Lower leg skin (tissue), 4 donors: ENCODE data around the gene TC2N. TPM values are rescaled to one million over a fixed set of nuclear protein-coding genes. Genes with fewer than 3 reads are reported as not detected.

ENCODE experiments used
- DNase-seq, 2 donors: peaks; one replicate each; pipeline ENCODE4 v3.0.0-alpha.2; 2019; ENCODE audit warnings: low spot score in 2 of 2
- H3K4me3 ChIP-seq: fragments of 200-600 bp; sonication (generic); 2 replicates; pipeline ENCODE4 v1.5.1; 2017; ENCODE audit warnings: mild to moderate bottlenecking, low read depth; ENCODE audit not compliant: poor library complexity, severe bottlenecking
- POLR2A ChIP-seq, 2 donors: fragments of 450-650 bp; IDR thresholded peaks; one replicate each; pipeline ENCODE4 v1.6.1; 2016 to 2017; ENCODE audit warnings: antibody characterized with exemption in 2 of 2, mild to moderate bottlenecking in 1 of 2, moderate library complexity in 1 of 2
- WGBS, 2 donors: methylation state at CpG; one replicate each; pipeline ENCODE4 v1.1.5; 2018; 5-methylcytosine and 5-hydroxymethylcytosine counted together
- intact Hi-C: fragments of 100-400 bp; cut with DNase I; formaldehyde crosslinking; loops from one replicate; pipeline ENCODE4 v1.15.0; 2023; ENCODE audit warnings: low total_unique reads
- total RNA-seq, 4 donors: library from RNA; depleted of rRNA; stranded (reverse); fragments of >200 nt; gene quantifications; one replicate each; pipeline ENCODE4 v1.1.0, GENCODE V29; 2016
- TF ChIP-seq, protein P1 (sequence below), 3 donors: fragments of 450-650 bp; IDR thresholded peaks; one replicate each; pipeline ENCODE4 v1.5.1; 2016; ENCODE audit warnings: antibody characterized with exemption in 3 of 3, mild to moderate bottlenecking in 3 of 3, moderate library complexity in 2 of 3

TC2N gene
- total RNA-seq, 4 donors from 2014 or later = 31.6 to 40.9 (median 35.9) TPM

DNA sequence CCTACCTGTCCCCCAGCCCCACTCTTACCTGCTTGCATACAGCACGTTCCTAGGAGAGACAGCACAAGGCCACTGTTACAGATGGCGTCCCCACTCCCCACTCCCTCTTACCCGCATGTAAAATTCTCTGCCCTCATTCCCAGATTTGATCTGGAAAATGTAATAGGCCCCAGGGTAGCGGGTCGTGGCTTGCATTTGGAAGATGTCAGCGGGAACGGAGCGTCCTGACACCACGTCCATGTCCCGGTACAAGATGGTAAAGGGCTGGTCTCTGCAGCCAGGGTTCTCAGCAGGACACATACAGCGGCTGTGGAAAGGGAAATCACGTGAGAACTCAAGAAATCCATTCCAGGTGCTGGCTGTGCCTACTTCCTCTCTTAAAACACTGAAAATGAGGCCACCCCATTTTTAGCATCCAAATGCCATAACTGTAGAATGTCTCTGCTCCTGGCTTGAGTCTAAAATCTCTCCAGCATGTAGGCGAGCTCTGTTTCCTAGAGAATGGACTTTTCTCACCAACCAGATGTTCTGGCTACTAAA lies 10.1 kb upstream of the TC2N start:
- H3K4me3 ChIP-seq = no peak overlapping the region
- WGBS, 2 donors = 70 to 75% methylated on average over 13 of the region's 13 CpGs
- intact Hi-C loops = no loop called here
- no peak for DNase-seq
- TF ChIP-seq POLR2A (IDR thresholded peaks at IDR 0.05) = no peak

DNA sequence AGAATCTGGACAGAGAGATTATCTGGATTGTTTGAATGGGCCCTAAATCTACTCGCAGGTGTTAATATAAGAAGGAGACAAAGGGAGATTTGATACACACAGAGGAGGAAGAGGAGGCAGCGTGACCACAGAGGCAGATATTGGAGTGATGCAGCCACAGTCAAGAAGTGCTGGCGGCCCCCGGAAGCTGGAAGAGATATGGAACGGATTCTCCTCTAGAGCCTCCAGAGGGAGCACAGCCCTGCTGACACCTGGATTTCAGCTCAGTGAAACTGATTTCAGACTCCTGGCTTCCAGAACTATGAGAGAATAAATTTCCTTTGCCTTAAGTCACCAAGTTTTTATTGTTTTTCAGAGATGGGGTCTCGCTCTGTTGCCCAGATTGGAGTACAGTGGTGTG lies 9.2 kb upstream of the TC2N start:
- intact Hi-C loops = no loop called here
- WGBS, 2 donors = 89 to 95% methylated on average over 6 of the region's 6 CpGs
- TF ChIP-seq POLR2A (IDR thresholded peaks at IDR 0.05) = no peak
- TF ChIP-seq, protein P1, sequence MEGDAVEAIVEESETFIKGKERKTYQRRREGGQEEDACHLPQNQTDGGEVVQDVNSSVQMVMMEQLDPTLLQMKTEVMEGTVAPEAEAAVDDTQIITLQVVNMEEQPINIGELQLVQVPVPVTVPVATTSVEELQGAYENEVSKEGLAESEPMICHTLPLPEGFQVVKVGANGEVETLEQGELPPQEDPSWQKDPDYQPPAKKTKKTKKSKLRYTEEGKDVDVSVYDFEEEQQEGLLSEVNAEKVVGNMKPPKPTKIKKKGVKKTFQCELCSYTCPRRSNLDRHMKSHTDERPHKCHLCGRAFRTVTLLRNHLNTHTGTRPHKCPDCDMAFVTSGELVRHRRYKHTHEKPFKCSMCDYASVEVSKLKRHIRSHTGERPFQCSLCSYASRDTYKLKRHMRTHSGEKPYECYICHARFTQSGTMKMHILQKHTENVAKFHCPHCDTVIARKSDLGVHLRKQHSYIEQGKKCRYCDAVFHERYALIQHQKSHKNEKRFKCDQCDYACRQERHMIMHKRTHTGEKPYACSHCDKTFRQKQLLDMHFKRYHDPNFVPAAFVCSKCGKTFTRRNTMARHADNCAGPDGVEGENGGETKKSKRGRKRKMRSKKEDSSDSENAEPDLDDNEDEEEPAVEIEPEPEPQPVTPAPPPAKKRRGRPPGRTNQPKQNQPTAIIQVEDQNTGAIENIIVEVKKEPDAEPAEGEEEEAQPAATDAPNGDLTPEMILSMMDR (IDR thresholded peaks at IDR 0.05) = no peak
- no peak overlapping the region for H3K4me3 ChIP-seq
- no peak for DNase-seq

DNA sequence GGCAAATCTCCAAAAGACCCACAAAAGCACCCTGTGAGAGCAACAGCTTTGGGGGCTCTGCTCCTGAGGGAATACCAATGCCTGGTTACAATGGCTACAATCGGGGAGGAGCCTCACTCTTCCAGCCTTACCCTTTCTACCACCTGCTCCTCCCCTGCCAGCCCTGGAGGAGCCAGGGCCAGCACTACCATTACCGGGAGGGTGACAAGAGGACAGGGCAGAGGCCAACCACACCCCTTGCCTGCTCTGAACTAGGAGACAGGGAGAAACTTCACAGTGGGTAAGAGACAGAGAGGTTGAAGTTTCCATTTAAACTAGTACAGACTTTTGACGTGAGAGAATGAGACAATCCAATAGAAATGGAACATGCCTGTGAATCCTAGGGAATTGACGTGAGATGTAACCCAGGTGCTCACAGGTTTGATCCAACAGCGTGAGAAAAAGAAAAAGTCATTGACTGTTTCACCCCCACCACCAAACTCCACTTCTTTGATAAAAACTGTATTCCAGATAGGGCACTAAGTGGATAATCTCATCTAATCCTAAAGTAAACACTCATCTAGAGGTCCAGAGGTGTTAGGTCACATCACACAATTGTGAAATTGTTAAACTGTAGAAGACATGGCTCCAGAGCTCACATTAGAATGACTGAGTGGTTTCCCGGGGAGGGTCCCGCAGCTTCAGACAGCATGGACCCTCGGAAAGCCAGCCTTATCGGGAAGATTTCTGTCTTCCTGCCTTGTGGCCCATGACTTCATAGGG lies 8.4 kb upstream of the TC2N start:
- 87 to 92% methylated on average over 9 of the region's 9 CpGs for WGBS, 2 donors
- TF ChIP-seq POLR2A (IDR thresholded peaks at IDR 0.05) = no peak
- TF ChIP-seq, protein P1 (IDR thresholded peaks at IDR 0.05) = no peak
- H3K4me3 ChIP-seq = no peak overlapping the region
- no peak for DNase-seq
- intact Hi-C loops = no loop called here

DNA sequence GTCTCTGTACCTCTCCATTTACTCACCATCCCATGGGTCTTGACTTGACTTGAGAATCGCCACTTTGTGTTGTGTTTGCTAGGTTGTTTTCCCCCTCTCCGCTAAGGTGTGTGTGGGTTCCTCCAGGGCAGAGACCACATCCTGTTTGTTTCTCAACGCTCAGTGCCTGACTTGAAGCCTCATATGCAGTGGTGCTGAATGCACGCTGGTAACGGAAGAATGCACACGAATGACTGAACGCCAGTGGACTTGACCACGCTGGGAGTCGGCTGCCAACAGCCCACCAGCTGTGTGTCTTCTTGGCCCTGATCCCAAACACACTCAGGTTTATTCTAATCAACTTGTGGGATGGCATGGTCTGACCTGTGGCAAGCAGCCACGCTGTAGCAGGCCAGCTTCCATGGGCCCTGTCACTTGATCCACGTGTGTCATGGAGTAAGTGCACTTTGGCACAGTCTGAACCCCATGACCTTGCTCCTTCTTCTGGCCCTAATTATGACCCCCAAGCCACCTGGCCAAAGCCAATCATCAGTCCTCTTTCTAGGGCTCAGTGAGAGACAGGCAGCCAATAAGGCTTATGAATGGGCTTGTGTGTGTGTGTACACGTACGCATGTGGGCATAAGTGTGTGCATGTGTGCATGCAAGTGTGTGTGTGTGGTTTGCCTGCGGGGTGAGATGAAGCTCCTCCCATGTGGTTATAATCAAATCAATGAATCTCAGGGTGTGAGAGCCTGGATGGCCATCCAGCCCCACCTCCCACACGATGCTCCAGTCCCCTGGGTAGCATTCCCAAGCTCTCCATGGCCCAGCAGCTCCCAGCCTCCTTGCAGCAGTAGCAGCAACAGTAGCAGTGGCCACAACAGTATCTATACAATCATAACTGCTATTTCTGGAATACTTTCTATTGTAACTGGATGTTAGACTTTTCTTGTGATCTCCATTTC lies 6.4 kb upstream of the TC2N start:
- intact Hi-C loops = no loop called here
- DNase-seq = no peak
- TF ChIP-seq, protein P1 (IDR thresholded peaks at IDR 0.05) = no peak
- no peak for TF ChIP-seq POLR2A (IDR thresholded peaks at IDR 0.05)
- WGBS, 2 donors = 71 to 72% methylated on average over 15 of the region's 15 CpGs
- no peak overlapping the region for H3K4me3 ChIP-seq

DNA sequence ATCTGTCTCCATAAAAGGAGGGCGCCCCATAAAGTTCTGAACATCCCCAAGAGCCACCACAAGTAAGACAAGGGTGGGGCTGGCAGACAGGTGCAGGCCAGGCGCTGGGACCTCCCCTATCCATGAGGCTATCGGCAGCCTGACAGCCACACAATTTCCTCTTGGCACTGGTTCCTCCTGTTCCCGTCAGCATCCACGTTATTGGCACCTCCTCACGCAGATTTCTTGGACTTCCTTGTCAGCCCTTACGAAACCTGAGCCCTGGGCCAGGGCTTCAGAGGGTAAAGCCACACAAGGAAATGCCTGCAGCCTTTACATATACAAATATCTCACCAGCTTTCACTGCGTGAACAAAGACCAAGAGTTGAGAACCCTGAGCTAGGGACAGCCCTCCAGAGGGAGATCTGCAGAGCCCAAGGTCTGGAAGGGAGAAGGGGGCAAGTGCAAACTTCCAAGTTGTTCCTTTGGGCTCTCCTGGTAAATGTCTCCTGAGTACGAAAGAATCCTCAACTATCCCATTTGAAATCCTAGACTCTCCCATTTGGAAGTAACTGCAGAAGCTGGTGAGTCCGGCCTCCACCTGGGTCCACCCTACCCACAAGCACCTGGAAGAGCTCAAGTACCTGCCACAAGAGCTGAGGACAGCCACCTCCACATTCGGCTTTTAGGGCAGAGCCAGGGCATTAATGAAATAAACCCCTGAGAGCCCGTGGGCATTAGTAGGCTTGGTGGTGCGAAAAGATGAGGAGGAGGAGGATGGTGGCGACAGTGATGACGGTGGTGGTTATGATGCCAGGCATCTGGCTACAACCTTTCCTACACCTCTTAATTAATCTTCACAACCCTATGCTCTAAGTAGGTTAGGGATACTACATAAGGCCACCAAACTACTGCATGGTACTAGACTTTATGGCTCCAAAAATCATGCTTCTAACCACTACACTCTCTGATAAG lies 5.5 kb upstream of the TC2N start:
- intact Hi-C loops = no loop called here
- TF ChIP-seq POLR2A (IDR thresholded peaks at IDR 0.05) = no peak
- TF ChIP-seq, protein P1 (IDR thresholded peaks at IDR 0.05) = no peak
- peak; percentile 84 to 97 for DNase-seq
- no peak overlapping the region for H3K4me3 ChIP-seq
- 37 to 44% methylated on average over 15 of the region's 15 CpGs for WGBS, 2 donors
